ENCODE results near the gene RBP3. TPM values are rescaled to one million over a fixed set of nuclear protein-coding genes. Genes with fewer than 3 reads are reported as not detected.

Gene RBP3
- total RNA-seq, 2 experiments from 2014 or later, result not detected

DNA sequence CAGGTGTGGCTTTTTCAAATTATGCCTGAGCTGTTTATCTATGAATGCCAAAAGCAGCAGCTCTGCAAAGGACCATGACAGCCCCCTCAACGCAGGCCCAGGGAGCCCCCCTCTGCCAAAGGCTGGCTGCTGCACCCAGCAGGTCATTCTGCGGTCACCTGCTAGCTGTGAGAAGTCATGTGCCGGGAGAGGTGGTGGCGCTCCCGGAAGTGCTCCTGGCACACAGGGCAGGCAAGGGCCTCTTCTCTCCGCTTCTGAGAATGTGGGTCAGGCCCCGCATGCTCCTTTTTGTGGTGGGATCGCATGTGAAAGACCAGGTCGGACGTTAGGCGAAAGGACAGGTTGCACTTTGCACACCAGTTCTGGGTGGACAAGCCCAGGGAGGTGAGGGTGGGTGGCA is 19.5 kb downstream of the RBP3 start:
- ChIA-PET POLR2A (no interaction called here), CTCF (no interaction called here)

DNA sequence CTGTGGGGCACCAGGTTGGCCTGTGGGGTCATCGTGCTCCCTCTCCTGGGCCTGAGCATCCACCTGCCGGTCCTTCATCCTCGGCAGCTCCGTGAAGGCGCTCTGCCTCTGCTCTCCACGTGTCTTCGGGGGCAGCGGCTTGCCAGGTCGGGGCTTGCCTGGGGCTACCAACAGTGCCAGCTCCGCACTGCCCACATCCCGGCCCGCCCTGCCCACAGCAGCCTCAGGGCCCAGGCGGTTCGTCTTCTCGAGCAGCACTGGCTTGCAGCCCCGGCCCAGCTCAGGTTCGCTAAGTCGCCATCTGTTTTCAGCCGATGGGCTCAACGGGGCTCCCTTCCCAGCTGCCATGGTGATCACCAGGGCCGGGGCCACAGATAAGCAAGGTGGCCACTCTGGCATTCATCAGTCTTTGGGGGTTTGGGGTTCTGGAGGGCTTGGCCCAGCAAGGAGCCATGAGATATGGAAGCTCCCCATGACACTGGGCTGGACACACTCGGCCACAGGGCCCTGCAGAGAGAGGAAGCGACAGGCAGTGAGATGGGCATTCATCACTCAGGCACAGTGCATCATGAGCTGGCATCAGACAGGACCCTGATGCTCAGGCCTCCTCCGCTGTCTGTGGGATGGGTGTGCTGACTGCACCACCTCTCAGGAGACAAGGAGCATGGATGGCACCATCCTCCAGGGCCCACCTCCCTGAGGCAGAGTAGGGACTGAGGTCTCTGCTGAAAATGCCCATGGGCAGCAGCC is 20.4 kb downstream of the RBP3 start:
- ChIA-PET POLR2A (no interaction called here), CTCF (no interaction called here)

DNA sequence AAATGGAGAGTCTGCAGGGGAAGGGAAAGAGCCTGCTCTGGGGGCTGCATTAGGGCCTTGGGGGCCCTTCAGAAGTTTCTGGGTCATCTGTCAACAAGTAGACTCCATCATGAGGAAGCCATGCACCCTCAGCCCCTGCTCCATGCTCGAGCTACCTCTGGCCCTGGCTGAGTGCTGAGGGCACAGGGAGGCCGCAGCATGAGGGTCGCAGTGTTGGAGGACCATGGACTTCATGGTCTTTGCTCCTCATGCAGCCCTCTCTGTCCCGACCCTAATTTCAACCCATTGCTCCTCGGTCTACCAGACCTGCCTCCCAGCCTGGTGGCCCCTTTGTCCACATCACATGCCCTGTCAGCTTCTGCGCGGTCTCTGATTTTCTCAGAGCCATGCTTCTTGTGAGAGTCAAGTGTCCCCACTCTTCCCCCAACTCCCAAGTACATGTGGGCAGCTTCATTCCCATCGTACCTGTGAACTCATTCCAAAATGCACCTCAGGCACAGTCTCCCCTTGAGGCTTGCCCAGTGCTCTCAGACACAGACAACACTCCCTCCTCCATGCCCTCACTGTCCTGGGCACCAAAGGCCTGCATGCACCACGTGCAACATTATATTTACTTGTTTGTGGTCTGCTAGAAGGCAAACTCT is 21.2 kb downstream of the RBP3 start:
- POLR2A ChIA-PET, result no interaction called here
- CTCF ChIA-PET, result no interaction called here

DNA sequence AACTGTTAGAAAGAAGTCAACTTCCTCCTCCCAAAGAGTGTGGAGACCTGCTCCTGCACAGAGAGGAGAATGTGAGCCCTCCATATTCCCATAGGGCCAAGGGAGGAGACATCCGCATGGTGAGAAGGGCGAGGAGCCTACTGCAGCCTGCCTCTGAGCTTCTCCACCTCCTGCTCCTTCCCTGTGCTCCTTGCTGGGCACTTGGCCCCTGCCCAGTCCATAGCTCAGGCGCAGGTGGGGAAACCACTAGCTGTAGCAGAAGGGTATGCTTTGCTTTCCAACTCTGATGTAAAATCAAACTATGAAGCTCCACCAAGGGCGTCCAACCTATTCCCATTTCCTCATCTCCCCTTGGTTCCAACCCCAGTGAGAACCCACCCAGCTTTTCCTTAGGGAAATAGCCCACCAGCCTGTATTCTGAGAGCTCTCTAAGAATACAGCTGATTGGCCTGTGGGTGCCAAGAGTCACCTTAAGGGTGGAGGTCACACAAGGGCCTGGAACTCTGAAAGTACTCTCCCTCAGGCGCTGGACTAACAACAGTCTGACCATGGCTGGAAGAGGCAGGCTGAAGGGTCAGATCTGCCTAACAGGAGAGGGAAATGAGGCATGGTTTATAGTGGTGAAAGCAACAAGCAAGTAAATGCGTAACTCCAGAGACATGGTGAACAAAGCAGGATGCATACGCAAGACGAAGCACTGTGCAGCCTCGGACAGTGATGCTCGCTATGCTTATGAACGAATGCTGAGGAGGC is 22.0 kb downstream of the RBP3 start:
- ChIA-PET POLR2A (no interaction called here), CTCF (no interaction called here)

DNA sequence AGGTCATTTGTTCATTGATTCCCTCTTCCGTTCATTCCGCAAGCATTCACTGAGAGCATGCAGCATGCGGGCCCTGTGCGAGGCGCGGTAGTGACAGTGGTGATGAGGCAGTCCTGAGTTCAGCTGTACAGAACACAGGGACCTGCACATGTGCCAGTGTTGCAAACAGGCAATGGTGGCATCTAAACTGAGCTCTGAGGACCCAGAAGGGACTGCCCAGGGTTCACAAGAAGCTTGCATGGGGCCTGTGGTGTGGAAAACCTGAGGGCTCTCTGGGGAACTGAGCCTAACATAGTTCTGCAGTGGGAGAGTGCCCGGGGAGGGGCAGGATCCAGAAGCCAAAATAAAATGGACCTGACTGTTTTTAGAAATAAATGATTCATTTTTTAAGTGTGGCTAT is 22.7 kb downstream of the RBP3 start:
- CTCF ChIA-PET, result no interaction called here
- POLR2A ChIA-PET, result no interaction called here

DNA sequence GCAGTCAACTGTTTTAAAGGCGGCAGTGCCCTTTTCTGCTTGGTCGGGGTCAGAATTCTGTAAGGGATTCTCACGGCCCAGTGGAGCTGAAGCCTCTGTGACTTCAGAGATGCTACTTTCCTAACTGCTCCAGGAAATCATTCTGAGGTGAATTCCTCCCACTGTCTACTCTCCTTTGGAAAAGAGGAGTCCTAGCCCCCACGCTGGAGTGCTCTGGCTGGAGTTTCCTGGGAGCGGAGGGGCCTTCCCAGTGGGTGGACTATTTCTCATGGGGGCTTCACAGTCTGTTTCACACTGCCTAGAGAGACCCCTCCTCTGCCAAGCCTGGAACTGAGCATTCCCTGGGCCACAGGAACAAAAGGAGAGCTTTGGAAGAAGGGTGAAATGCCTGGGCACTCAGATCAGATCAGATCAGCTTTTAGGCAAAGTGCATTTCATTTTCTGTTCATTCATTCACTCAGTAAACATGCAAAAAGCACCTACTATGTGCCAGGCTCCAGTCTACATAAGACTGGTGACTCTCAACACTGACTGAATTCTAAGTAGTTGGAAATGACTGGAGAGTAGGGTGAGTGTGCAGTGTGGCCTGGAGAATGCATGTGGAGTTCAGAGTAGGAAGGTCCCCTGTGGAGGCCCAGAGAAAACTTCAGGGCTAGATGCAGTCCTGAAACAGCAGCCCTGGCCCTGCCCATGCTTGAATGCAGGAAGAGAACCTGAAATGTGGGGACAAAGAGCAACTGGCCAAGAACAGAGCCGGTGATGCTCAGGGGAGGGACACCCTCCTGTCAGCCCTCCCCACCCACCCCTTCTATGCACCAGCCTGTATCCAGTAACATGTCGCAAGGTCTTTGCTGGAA is 23.7 kb downstream of the RBP3 start:
- POLR2A ChIA-PET, result no interaction called here
- CTCF ChIA-PET, result no interaction called here

DNA sequence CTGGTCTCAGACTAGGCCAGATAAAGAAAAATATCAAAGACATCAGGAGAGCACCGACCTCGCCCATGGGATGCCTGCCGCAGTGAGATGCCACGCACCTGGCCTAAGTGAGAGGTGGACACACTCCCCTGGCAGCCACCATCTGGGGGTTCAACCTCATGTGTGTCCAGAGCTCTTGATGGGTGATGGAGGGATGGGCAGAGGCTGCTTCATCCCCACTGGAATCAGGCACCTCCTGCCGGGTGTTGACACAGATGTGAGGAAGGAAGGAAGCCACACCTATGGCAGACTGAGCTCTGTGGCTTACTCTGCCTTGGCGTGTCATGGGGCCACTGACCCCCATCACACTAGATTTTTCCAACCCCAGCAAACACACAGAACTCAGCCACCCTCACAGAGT is 24.6 kb downstream of the RBP3 start:
- CTCF ChIA-PET, result no interaction called here
- POLR2A ChIA-PET, result no interaction called here

DNA sequence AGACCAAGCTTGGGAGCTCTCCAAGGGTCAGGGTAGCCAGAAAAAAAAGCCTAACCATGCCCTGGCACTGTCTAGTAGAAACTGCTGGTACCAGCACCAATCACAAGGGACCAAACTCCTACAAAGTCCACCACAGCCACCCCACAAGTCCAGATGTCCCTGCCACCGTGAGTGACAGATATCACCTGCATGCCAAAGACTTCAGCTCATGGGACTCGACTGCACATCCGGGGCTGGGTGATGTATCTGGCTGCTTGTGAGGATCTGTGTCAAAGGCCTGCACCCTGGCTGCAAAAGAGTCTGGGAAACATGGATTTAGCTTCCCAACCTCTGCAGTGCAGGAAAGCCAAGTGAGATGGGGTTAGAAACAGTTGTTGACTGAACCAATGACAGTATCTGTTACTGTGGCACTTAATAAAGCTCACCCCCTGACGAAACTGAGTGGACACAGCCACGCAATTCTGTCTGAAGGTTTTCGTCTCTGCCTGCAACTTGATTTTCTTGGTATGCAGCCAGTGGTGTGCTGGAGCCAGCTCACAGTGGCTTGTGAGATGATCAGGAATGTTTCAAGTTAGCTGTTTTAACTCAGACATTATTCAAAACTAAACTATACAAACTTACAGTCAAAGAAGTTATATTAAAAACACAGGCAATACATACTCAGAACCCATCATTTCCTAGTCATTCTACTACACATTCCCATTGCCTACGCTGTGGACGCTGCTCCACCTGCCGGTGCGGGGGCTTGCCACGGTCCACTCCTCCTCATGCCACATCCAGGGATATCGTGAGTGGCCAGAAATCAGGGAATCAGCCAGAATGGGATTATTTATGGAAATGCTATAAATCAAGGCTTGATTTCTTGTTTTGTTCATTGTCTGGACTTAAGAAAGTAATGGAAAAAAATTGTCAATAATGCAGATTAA is 26.7 kb downstream of the RBP3 start:
- ChIA-PET CTCF (no interaction called here), POLR2A (no interaction called here)

DNA sequence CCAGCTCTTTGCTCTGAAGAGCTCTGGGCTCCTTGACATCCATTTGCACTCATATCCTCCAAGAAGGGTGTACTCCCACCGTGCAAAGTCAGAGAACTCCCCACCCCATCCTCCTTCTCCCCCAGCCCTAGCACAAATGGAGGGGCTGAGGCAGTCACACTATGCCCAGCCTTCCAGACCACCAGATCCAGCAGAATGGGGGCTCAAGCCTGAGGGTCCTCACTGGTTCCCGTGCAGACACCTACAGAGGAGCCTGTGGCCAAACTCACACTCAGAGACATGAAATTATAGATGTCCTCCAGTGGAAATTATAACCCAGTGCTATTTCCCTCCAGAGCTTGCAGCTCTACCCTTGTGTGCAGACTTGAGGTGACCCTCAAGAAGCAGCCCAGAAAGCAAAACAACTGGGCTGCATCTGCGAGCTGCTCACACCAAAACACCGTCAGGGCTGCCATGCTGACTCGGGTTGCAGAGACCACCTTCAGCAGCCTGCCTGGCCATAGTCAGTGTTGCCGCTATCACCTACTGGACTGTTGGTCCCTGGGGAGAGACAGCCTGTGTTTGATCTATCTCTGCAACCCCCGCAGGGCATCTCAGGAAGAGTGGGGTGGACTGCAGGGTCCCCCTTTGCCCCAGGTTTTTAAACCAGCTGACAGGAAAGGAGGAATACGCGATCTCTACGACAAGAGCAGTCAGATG is 28.5 kb downstream of the RBP3 start:
- ChIA-PET CTCF (no interaction called here), POLR2A (no interaction called here)

DNA sequence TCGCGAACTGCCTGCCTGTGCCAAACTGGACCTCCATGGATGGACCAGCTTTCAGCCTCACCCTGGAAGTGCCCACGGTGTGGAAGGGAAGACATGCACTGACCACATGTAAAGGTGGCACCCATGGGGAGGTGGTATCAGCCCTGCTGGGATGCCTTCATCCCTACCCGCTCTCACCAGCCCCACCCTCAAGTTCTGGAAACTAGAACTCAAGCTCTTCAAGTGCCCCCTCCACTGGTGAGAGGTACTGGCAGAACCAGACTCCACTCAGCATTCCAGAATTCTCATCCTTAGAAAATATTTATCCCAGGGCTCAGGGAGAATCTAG is 30.0 kb downstream of the RBP3 start:
- POLR2A ChIA-PET, result no interaction called here

DNA sequence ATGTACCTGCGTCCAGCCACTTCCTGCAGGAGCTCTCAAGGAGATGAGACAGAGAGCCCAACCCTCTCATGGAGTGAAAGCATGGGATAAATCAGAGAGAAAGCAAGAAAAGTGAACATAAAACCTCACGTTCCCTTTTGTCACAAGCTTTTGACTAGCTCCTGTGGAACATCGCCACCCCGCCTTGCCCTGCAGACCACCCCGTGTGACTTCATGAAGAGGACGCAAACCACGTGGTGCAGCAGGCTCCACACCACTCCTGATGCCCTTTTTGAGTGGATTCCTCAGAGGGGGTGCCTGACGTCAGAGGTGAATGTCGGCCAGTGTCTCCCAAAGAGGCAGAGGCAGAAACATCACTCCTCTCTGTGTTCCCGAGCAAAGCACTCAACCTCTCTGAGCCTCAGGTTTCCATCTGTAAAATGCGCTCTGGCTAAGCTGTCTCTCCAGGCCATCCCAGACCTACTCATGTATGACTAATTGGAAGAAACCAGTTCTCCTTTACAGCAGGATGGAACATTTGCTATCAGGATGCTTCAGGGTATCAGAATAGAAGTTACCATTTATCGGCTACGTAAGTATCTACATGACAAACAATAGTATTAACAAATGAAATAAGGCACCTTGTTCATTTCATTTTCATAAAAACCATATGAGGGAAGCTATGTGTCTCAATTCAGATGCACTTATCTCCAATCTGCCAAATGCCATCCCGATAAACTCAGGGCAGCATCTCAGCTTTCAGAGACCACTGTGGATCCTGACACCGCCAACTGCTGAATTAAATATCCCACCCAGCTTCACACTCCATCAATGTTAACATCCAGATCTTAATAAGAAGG is 30.7 kb downstream of the RBP3 start:
- POLR2A ChIA-PET, result no interaction called here

More for the DNA sequence above, 30.0 kb downstream of the RBP3 start:
- CTCF ChIA-PET, result no interaction called here

GRCh38 chr10:47379445-47379785 is 31.3 kb downstream of the RBP3 start:
- POLR2A ChIA-PET, result no interaction called here
- CTCF ChIA-PET, result no interaction called here

More for the DNA sequence above, 30.7 kb downstream of the RBP3 start:
- CTCF ChIA-PET, result no interaction called here

- ChIA-PET CTCF (no interaction called here), POLR2A (interaction anchor here (0.7 kb wide), 1 partner anchor 1272 kb away, joined by 3 read pairs; no protein-coding TSS in a partner anchor)
Observed at GRCh38 chr10:47379901-47380300, 31.7 kb downstream of the RBP3 start.

DNA sequence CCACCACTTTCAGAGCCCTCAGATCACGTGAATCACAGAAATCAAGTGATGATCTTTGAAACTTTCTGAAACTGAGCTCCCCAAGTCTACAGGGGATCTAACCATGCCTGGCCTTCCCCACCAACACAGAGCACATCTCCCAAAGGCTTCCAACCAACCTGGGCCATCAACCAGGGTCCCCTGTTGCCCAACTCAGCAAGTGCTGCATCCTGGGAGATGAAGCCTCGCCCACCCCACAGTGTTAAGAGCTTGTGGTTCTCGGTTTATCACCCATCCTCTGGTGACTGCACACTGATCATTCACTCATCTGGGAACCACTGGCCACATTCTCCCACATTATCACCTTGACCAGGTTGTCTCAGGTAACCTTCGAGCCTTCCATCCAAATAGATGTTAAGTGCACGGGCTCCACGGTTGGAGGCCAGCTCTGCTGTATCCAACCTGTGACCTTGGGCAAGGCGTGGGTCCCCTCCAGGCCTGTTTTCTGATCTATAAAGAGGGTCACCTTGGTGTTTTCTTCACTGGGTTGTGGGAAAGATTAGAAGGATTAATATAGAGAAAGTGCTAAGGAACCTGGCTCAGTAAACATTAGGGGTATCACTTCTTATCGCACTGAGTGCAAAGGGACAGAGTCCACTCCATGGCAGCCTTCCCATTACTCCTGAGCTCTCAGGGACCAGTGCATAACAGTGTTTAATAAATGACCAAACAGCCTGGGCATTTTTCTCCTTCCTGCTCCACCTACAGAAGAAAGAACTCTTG is 32.4 kb downstream of the RBP3 start:
- POLR2A ChIA-PET, result interaction anchor here (0.7 kb wide), 1 partner anchor 1273 kb away, joined by 3 read pairs; no protein-coding TSS in a partner anchor

GRCh38 chr10:47381103-47381395 is 32.9 kb downstream of the RBP3 start:
- CTCF ChIA-PET, result no interaction called here

More for the DNA sequence above, 32.4 kb downstream of the RBP3 start:
- CTCF ChIA-PET, result no interaction called here

GRCh38 chr10:47381427-47382379 is 33.5 kb downstream of the RBP3 start:
- CTCF ChIA-PET, result no interaction called here
- POLR2A ChIA-PET, result no interaction called here

More at GRCh38 chr10:47381103-47381395, 32.9 kb downstream of the RBP3 start:
- POLR2A ChIA-PET, result no interaction called here
